Measurements from ENCODE around the gene INPP5A.

INPP5A gene

DNA sequence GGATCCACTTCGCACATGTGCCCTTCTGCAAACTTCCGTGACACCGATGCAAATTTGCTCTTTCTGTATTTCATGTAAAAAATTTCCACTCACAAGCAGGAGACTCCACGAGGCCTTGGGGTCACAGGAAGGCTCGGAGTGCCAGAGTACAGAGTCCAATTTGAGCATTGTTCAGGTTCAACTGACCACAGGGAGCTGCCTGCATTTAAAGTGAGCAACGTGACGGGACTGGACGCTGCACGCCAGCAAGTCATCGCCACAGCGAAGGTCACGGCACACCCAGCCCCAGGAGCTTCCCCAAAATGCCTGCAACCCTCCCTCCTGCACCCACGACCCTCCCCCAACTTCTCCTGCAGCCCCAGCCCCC lies 289.8 kb downstream of the INPP5A start:
- Histone ChIP-seq H3K79me2 (ENCODE audit: control insufficient read depth, insufficient read depth, low read length, poor library complexity) (no peaks in the 10 kb centered on the region), H3K23ac (ENCODE audit: low read length) (no peak overlapping the region), H4K91ac (ENCODE audit: low read depth, low read length) (no peak overlapping the region), H3K4me3 (ENCODE audit: low read depth, low read length) (no peak overlapping the region), H2AK5ac (ENCODE audit: low read length) (no peak overlapping the region), H3K4me1 (ENCODE audit: control insufficient read depth in 1 of 2, insufficient read depth in 2 of 2, low read length in 2 of 2) (no peaks in the 10 kb centered on the region), H3K79me1 (ENCODE audit: low read length) (no peaks in the 10 kb centered on the region), H2BK120ac (ENCODE audit: insufficient read depth, low read length, poor library complexity) (no peak overlapping the region), H2AFZ (ENCODE audit: insufficient read depth, low read length, poor library complexity) (no peak overlapping the region), H3K9ac (ENCODE audit: low read length) (no peak overlapping the region), H3K14ac (ENCODE audit: low read length) (no peak overlapping the region), H3K27ac (ENCODE audit: low read depth, low read length) (no peak overlapping the region), H4K8ac (ENCODE audit: low read depth, low read length) (no peak overlapping the region), H4K12ac (ENCODE audit: low read depth, low read length) (no peak overlapping the region), H3K27me3 (ENCODE audit: insufficient read depth, low read length) (no peaks in the 10 kb centered on the region), H3K18ac (ENCODE audit: low read length) (no peak overlapping the region), H3K4ac (ENCODE audit: low read depth, low read length) (no peak overlapping the region), H3K9me3 (ENCODE audit: insufficient read depth, low read depth, low read length) (peaks cover 45% of the 10 kb centered on the region), H2BK12ac (ENCODE audit: low read length) (no peak overlapping the region), H3K4me2 (ENCODE audit: low read length) (no peak overlapping the region), H3K36me3 (ENCODE audit: control insufficient read depth in 1 of 2, insufficient read depth in 2 of 2, low read length in 2 of 2) (no peaks in the 10 kb centered on the region), H2BK5ac (ENCODE audit: low read depth, low read length, poor library complexity) (no peak overlapping the region)
- no CpG with 5 or more reads among the region's 13 CpGs for WGBS (ENCODE audit: extremely low coverage, insufficient coverage, insufficient read length)
- no peak for DNase-seq

- H3K27ac ChIP-seq (ENCODE audit: low read depth, low read length), result no peak overlapping the region
- no peaks in the 10 kb centered on the region for H3K4me1 ChIP-seq (ENCODE audit: control insufficient read depth in 1 of 2, insufficient read depth in 2 of 2, low read length in 2 of 2)
- no peak overlapping the region for H2AFZ ChIP-seq (ENCODE audit: insufficient read depth, low read length, poor library complexity)
- no peak overlapping the region for H4K12ac ChIP-seq (ENCODE audit: low read depth, low read length)
- H3K9me3 ChIP-seq (ENCODE audit: insufficient read depth, low read depth, low read length), result peaks cover 39% of the 10 kb centered on the region
- no peaks in the 10 kb centered on the region for H3K79me2 ChIP-seq (ENCODE audit: control insufficient read depth, insufficient read depth, low read length, poor library complexity)
- no peaks in the 10 kb centered on the region for H3K36me3 ChIP-seq (ENCODE audit: control insufficient read depth in 1 of 2, insufficient read depth in 2 of 2, low read length in 2 of 2)
- H4K8ac ChIP-seq (ENCODE audit: low read depth, low read length), result no peak overlapping the region
- no peak overlapping the region for H3K4me2 ChIP-seq (ENCODE audit: low read length)
- no peaks in the 10 kb centered on the region for H3K27me3 ChIP-seq (ENCODE audit: insufficient read depth, low read length)
- H2BK120ac ChIP-seq (ENCODE audit: insufficient read depth, low read length, poor library complexity), result no peak overlapping the region
- no peak overlapping the region for H4K91ac ChIP-seq (ENCODE audit: low read depth, low read length)
- no peak overlapping the region for H2BK5ac ChIP-seq (ENCODE audit: low read depth, low read length, poor library complexity)
- no peak overlapping the region for H3K18ac ChIP-seq (ENCODE audit: low read length)
- no peak overlapping the region for H2BK12ac ChIP-seq (ENCODE audit: low read length)
- DNase-seq, result no peak
- no peak overlapping the region for H3K4ac ChIP-seq (ENCODE audit: low read depth, low read length)
- no peak overlapping the region for H3K14ac ChIP-seq (ENCODE audit: low read length)
- no CpG with 5 or more reads among the region's 29 CpGs for WGBS (ENCODE audit: extremely low coverage, insufficient coverage, insufficient read length)
- no peak overlapping the region for H3K23ac ChIP-seq (ENCODE audit: low read length)
- H3K9ac ChIP-seq (ENCODE audit: low read length), result no peak overlapping the region
- H3K4me3 ChIP-seq (ENCODE audit: low read depth, low read length), result no peak overlapping the region
- no peak overlapping the region for H2AK5ac ChIP-seq (ENCODE audit: low read length)
- H3K79me1 ChIP-seq (ENCODE audit: low read length), result no peaks in the 10 kb centered on the region
Observed at GRCh38 chr10:132827861-132828539, 290.4 kb downstream of the INPP5A start.

- no peak overlapping the region for H4K8ac ChIP-seq (ENCODE audit: low read depth, low read length)
- no peak overlapping the region for H4K12ac ChIP-seq (ENCODE audit: low read depth, low read length)
- no peaks in the 10 kb centered on the region for H3K79me2 ChIP-seq (ENCODE audit: control insufficient read depth, insufficient read depth, low read length, poor library complexity)
- H4K91ac ChIP-seq (ENCODE audit: low read depth, low read length), result no peak overlapping the region
- H2BK120ac ChIP-seq (ENCODE audit: insufficient read depth, low read length, poor library complexity), result no peak overlapping the region
- H3K4me2 ChIP-seq (ENCODE audit: low read length), result no peak overlapping the region
- H3K4me3 ChIP-seq (ENCODE audit: low read depth, low read length), result no peak overlapping the region
- no peaks in the 10 kb centered on the region for H3K4me1 ChIP-seq (ENCODE audit: control insufficient read depth in 1 of 2, insufficient read depth in 2 of 2, low read length in 2 of 2)
- WGBS (ENCODE audit: extremely low coverage, insufficient coverage, insufficient read length), result no CpG with 5 or more reads among the region's 20 CpGs
- no peak overlapping the region for H3K18ac ChIP-seq (ENCODE audit: low read length)
- H3K9ac ChIP-seq (ENCODE audit: low read length), result no peak overlapping the region
- no peak overlapping the region for H3K14ac ChIP-seq (ENCODE audit: low read length)
- no peak overlapping the region for H2AFZ ChIP-seq (ENCODE audit: insufficient read depth, low read length, poor library complexity)
- H2AK5ac ChIP-seq (ENCODE audit: low read length), result no peak overlapping the region
- H2BK12ac ChIP-seq (ENCODE audit: low read length), result no peak overlapping the region
- no peaks in the 10 kb centered on the region for H3K27me3 ChIP-seq (ENCODE audit: insufficient read depth, low read length)
- no peaks in the 10 kb centered on the region for H3K36me3 ChIP-seq (ENCODE audit: control insufficient read depth in 1 of 2, insufficient read depth in 2 of 2, low read length in 2 of 2)
- DNase-seq, result no peak
- no peak overlapping the region for H2BK5ac ChIP-seq (ENCODE audit: low read depth, low read length, poor library complexity)
- no peak overlapping the region for H3K23ac ChIP-seq (ENCODE audit: low read length)
- H3K9me3 ChIP-seq (ENCODE audit: insufficient read depth, low read depth, low read length), result peaks cover 37% of the 10 kb centered on the region
- H3K4ac ChIP-seq (ENCODE audit: low read depth, low read length), result no peak overlapping the region
- H3K27ac ChIP-seq (ENCODE audit: low read depth, low read length), result no peak overlapping the region
- no peaks in the 10 kb centered on the region for H3K79me1 ChIP-seq (ENCODE audit: low read length)
Observed at GRCh38 chr10:132828681-132829080, 291.1 kb downstream of the INPP5A start.

DNA sequence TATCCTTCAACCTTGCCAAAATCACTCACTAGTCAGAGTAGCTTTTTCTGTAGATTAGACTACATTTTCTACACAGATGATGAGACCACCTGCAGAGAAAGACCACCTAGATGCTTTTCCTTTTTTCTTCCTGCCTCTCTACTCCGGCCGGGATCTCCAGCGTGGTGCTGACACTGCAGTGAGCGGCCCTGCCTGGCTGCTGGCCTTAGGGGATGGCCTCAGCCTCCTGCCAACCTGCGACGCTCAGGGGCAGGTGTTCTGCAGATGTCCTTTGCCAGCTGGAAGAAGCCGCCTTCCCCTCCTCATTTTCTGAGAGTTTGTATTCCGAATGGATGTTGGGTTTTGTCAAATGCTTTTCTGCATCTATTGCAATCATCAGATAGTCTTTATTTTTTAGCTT lies 291.8 kb downstream of the INPP5A start:
- Histone ChIP-seq H3K27ac (ENCODE audit: low read depth, low read length) (no peak overlapping the region), H3K23ac (ENCODE audit: low read length) (no peak overlapping the region), H2BK5ac (ENCODE audit: low read depth, low read length, poor library complexity) (no peak overlapping the region), H3K9ac (ENCODE audit: low read length) (no peak overlapping the region), H3K79me1 (ENCODE audit: low read length) (no peaks in the 10 kb centered on the region), H3K79me2 (ENCODE audit: control insufficient read depth, insufficient read depth, low read length, poor library complexity) (no peaks in the 10 kb centered on the region), H3K18ac (ENCODE audit: low read length) (no peak overlapping the region), H3K4ac (ENCODE audit: low read depth, low read length) (no peak overlapping the region), H3K36me3 (ENCODE audit: control insufficient read depth in 1 of 2, insufficient read depth in 2 of 2, low read length in 2 of 2) (no peaks in the 10 kb centered on the region), H2BK120ac (ENCODE audit: insufficient read depth, low read length, poor library complexity) (no peak overlapping the region), H2AK5ac (ENCODE audit: low read length) (no peak overlapping the region), H3K27me3 (ENCODE audit: insufficient read depth, low read length) (no peaks in the 10 kb centered on the region), H3K14ac (ENCODE audit: low read length) (no peak overlapping the region), H4K12ac (ENCODE audit: low read depth, low read length) (no peak overlapping the region), H3K9me3 (ENCODE audit: insufficient read depth, low read depth, low read length) (peaks cover 32% of the 10 kb centered on the region), H4K8ac (ENCODE audit: low read depth, low read length) (no peak overlapping the region), H3K4me1 (ENCODE audit: control insufficient read depth in 1 of 2, insufficient read depth in 2 of 2, low read length in 2 of 2) (no peaks in the 10 kb centered on the region), H3K4me2 (ENCODE audit: low read length) (no peak overlapping the region), H2BK12ac (ENCODE audit: low read length) (no peak overlapping the region), H3K4me3 (ENCODE audit: low read depth, low read length) (no peak overlapping the region), H2AFZ (ENCODE audit: insufficient read depth, low read length, poor library complexity) (no peak overlapping the region), H4K91ac (ENCODE audit: low read depth, low read length) (no peak overlapping the region)
- no peak for DNase-seq
- no CpG with 5 or more reads among the region's 8 CpGs for WGBS (ENCODE audit: extremely low coverage, insufficient coverage, insufficient read length)
